Sigmoid colon (tissue), 4 donors: ENCODE measurements around the gene NDUFS2.

ENCODE experiments used
- CTCF ChIP-seq, 4 experiments: fragments of 450-650 bp in 3 of 4; fragments of 200-600 bp in 1 of 4; IDR thresholded peaks; one replicate each; pipeline ENCODE4 v1.5.1; 2016 to 2019; ENCODE audit warnings: antibody characterized with exemption in 4 of 4, mild to moderate bottlenecking in 3 of 4, moderate library complexity in 2 of 4
- POLR2A ChIP-seq, 2 donors: fragments of 450-650 bp; IDR thresholded peaks; one replicate each; pipeline ENCODE4 v1.6.1; 2016; ENCODE audit warnings: antibody characterized with exemption in 2 of 2, mild to moderate bottlenecking in 2 of 2, moderate library complexity in 2 of 2
- POLR2AphosphoS5 ChIP-seq, 4 donors: sonication (generic); formaldehyde crosslinking; IDR thresholded peaks; one replicate each; pipeline ENCODE4 v1.6.1; 2017; ENCODE audit warnings: antibody characterized with exemption in 4 of 4

- no peak for TF ChIP-seq CTCF (IDR thresholded peaks at IDR 0.05)
- no peak for TF ChIP-seq POLR2AphosphoS5 (IDR thresholded peaks at IDR 0.05)
- TF ChIP-seq POLR2A (IDR thresholded peaks at IDR 0.05) = no peak
These were observed 2.5 kb upstream of the NDUFS2 start for GRCh38 chr1:161199506-161200139.
